Activated CD4-positive, CD25-positive, alpha-beta regulatory T cell treated with anti-CD3 and anti-CD28 coated beads, Interleukin-2, amount 50 U/mL, for 16 hours (primary cell): ENCODE data around the gene DHX58.

Experiments used
- DNase-seq: peaks from one replicate; pipeline ENCODE4 v3.0.0-alpha.2; 2020; ENCODE audit warnings: low read depth, low spot score

Gene DHX58

DNA sequence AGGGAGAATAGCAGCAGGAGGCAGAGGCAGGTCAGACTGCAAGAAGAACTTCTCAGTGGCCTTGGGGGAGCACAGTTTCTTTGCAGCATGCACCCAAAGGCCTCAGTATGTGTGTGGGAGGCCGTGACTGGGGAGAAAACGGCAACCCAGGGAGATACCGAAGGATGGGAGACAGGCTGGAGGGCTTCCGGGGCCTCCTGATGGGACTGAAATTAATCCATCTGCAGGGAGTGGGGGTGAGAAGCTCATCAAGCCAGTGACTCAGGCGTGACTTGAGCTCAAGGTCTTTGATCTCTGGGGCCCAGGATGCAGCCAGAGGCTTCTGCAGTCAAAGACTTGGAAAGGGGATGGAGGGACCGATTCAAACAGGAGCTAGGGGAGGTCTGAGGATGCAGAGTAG, 57.0 kb downstream of the DHX58 start:
- DNase-seq = no peak

GRCh38 chr17:42055027-42055426, 57.5 kb downstream of the DHX58 start:
- DNase-seq = no peak

DNA sequence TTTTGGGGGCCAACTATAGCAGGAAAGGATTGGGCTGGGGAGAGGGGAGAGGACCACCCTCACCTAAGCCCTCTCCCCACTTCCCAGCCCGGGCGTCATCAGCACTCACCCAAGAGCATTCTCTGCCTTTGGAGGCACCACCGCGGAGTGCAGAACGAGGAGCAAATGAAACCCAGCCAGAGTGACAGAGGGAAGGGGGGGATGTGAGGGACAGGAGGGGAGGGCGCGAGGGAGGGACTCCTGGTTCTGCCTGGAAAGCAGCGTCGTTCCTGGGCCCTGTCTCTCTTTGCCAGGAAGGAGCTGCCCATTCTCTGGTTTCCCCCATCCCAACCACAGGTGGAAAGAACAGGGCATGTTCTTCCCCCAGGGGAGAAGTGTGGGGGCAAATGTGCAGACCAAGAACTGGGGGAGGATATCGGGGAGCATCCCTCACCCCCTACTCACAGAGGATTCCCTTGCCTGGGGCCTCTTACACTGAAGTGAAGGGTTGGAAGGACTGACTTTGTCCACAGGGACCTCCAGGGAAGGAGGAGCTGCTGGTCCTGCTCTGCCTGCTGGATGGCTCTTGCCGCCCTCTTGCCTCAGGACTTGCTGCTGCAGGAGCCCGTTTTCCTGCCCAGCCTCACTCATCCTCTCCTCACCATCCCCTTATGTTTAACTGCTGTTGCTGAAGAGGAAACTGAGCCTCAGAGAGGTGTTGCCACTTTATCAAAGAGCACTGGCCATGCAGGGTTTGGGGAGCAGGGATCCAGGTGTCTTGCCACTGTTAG, 58.6 kb downstream of the DHX58 start:
- DNase-seq = no peak

GRCh38 chr17:42052346-42052877, 60.1 kb downstream of the DHX58 start:
- DNase-seq = no peak

DNA sequence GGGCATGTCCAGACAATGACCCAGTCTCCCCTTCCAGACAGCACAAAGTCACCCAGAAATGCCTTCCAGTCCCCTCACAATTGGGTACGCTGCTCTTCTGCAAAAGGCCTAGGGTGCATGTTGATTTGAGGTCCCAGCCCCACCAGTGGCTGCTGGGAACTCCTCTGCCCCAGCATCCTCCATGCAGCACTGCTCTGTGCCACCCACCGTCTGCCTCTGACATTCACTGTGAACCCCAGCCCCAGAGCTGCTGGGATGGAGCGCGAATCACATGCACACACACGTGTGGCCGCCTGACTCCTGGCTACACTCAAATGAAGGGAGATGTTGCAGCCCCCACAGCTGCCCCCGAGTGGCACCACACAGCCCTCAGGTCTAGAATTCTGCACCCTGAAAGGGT, 60.9 kb downstream of the DHX58 start:
- DNase-seq = no peak
